IgD-negative memory B cell (primary cell): ENCODE results near the gene LYL1. TPM values are rescaled to one million over a fixed set of nuclear protein-coding genes. Genes with fewer than 3 reads are reported as not detected.

Experiments used
- H3K27ac Mint-ChIP-seq, 3 donors: one replicate each; pipeline ENCODE4 v1.8.0; 2020 to 2022; ENCODE audit warnings: mild to moderate bottlenecking in 3 of 3, mixed read lengths in 3 of 3, moderate library complexity in 1 of 3
- H3K27me3 Mint-ChIP-seq: one replicate; pipeline ENCODE4 v1.8.0; 2021; ENCODE audit warnings: mixed read lengths
- H3K36me3 Mint-ChIP-seq: one replicate; pipeline ENCODE4 v1.8.0; 2020; ENCODE audit warnings: mild to moderate bottlenecking, mixed read lengths
- H3K4me1 Mint-ChIP-seq, 3 donors: one replicate each; pipeline ENCODE4 v1.8.0; 2020 to 2022; ENCODE audit warnings: mixed read lengths in 3 of 3, mild to moderate bottlenecking in 1 of 3
- H3K4me3 Mint-ChIP-seq, 4 donors: one replicate each; pipeline ENCODE4 v1.8.0; 2020 to 2022; ENCODE audit warnings: mild to moderate bottlenecking in 4 of 4, mixed read lengths in 4 of 4, moderate library complexity in 3 of 4
- H3K9me3 Mint-ChIP-seq, 3 donors: one replicate each; pipeline ENCODE4 v1.8.0; 2020 to 2021; ENCODE audit warnings: mixed read lengths in 3 of 3, mild to moderate bottlenecking in 1 of 3
- polyA plus RNA-seq: library from polyadenylated mRNA; unstranded; fragments of 300-500 nt; fragmentation: Illumina TruSeq; gene quantifications from one replicate; pipeline ENCODE4 v1.2.3, GENCODE V29; 2021

The LYL1 gene
- polyA plus RNA-seq, 1 donor from 2014 or later: 90.1 TPM

- H3K4me3 Mint-ChIP-seq: peak overlapping the region; percentile 90 to 99 (median 94)
These were observed 7.3 kb downstream of the LYL1 start for GRCh38 chr19:13095393-13095784.

GRCh38 chr19:13094771-13095392, 7.8 kb downstream of the LYL1 start:
- H3K9me3 Mint-ChIP-seq: no peaks in the 10 kb centered on the region

More at GRCh38 chr19:13095393-13095784, 7.3 kb downstream of the LYL1 start:
- peaks cover 20 to 25% (median 23%) of the 10 kb centered on the region in 3 donors for H3K4me1 Mint-ChIP-seq
- peaks cover 5% of the 10 kb centered on the region for H3K27me3 Mint-ChIP-seq
- peaks cover 1% of the 10 kb centered on the region for H3K36me3 Mint-ChIP-seq
- H3K9me3 Mint-ChIP-seq: peaks cover 0 to 1% (median 0%) of the 10 kb centered on the region in 3 donors
- H3K27ac Mint-ChIP-seq: peak overlapping the region; percentile 16 to 96 (median 95)

GRCh38 chr19:13094106-13094504, 8.6 kb downstream of the LYL1 start:
- Mint-ChIP-seq H3K36me3 (peaks cover under 1% of the 10 kb centered on the region), H3K9me3 (no peaks in the 10 kb centered on the region), H3K4me1 (peaks cover 14 to 21% (median 18%) of the 10 kb centered on the region in 3 donors), H3K4me3 (peak overlapping the region; percentile 38 to 90 (median 74)), H3K27me3 (peaks cover 4% of the 10 kb centered on the region), H3K27ac (peak overlapping the region; percentile 51 to 95 (median 61))

More at GRCh38 chr19:13094771-13095392, 7.8 kb downstream of the LYL1 start:
- Mint-ChIP-seq H3K4me3 (peak overlapping the region; percentile 90 to 99 (median 94)), H3K27ac (peak overlapping the region; percentile 91 to 95 (median 93)), H3K4me1 (peaks cover 15 to 22% (median 18%) of the 10 kb centered on the region in 3 donors), H3K27me3 (peaks cover 4% of the 10 kb centered on the region), H3K36me3 (peaks cover 1% of the 10 kb centered on the region)

- Mint-ChIP-seq H3K27ac (peak overlapping the region; percentile 51 to 95 (median 61)), H3K36me3 (no peaks in the 10 kb centered on the region), H3K9me3 (no peaks in the 10 kb centered on the region), H3K4me1 (peaks cover 14 to 17% (median 17%) of the 10 kb centered on the region in 3 donors), H3K4me3 (peak overlapping the region; percentile 38 to 90 (median 74)), H3K27me3 (peaks cover 4% of the 10 kb centered on the region)
These were observed 9.1 kb downstream of the LYL1 start for GRCh38 chr19:13093407-13094105.

- peak overlapping the region in 1 of 3 donors; percentile 95 for H3K27ac Mint-ChIP-seq
- no peaks in the 10 kb centered on the region for H3K36me3 Mint-ChIP-seq
These were observed 9.9 kb downstream of the LYL1 start for GRCh38 chr19:13092606-13093235.

GRCh38 chr19:13092158-13092543, 10.5 kb downstream of the LYL1 start:
- H3K4me1 Mint-ChIP-seq: peaks cover 13 to 14% (median 14%) of the 10 kb centered on the region in 3 donors
- H3K27me3 Mint-ChIP-seq: peaks cover 4% of the 10 kb centered on the region
- H3K9me3 Mint-ChIP-seq: no peaks in the 10 kb centered on the region
- H3K36me3 Mint-ChIP-seq: no peaks in the 10 kb centered on the region
- no peak overlapping the region for H3K27ac Mint-ChIP-seq
- peak overlapping the region in 1 of 4 donors; percentile 23 for H3K4me3 Mint-ChIP-seq

More at GRCh38 chr19:13092606-13093235, 9.9 kb downstream of the LYL1 start:
- no peaks in the 10 kb centered on the region for H3K9me3 Mint-ChIP-seq
- H3K4me1 Mint-ChIP-seq: peaks cover 13 to 15% (median 14%) of the 10 kb centered on the region in 3 donors
- peaks cover 4% of the 10 kb centered on the region for H3K27me3 Mint-ChIP-seq
- no peak overlapping the region for H3K4me3 Mint-ChIP-seq

- peaks cover 10 to 12% (median 11%) of the 10 kb centered on the region in 3 donors for H3K4me1 Mint-ChIP-seq
- H3K27ac Mint-ChIP-seq: no peak overlapping the region
- H3K4me3 Mint-ChIP-seq: peak overlapping the region in 1 of 4 donors; percentile 23
- no peaks in the 10 kb centered on the region for H3K36me3 Mint-ChIP-seq
- peaks cover 2% of the 10 kb centered on the region for H3K27me3 Mint-ChIP-seq
- no peaks in the 10 kb centered on the region for H3K9me3 Mint-ChIP-seq
These were observed 11.1 kb downstream of the LYL1 start for GRCh38 chr19:13091400-13092157.

GRCh38 chr19:13090511-13091231, 12.0 kb downstream of the LYL1 start:
- Mint-ChIP-seq H3K36me3 (no peaks in the 10 kb centered on the region), H3K4me1 (peaks cover 9 to 12% (median 11%) of the 10 kb centered on the region in 3 donors), H3K27ac (no peak overlapping the region), H3K4me3 (no peak overlapping the region), H3K27me3 (no peaks in the 10 kb centered on the region), H3K9me3 (no peaks in the 10 kb centered on the region)

GRCh38 chr19:13089857-13090507, 12.7 kb downstream of the LYL1 start:
- Mint-ChIP-seq H3K36me3 (no peaks in the 10 kb centered on the region), H3K4me3 (no peak overlapping the region), H3K27me3 (no peaks in the 10 kb centered on the region), H3K27ac (no peak overlapping the region), H3K9me3 (no peaks in the 10 kb centered on the region), H3K4me1 (peaks cover 9 to 12% (median 11%) of the 10 kb centered on the region in 3 donors)

GRCh38 chr19:13089139-13089856, 13.4 kb downstream of the LYL1 start:
- no peaks in the 10 kb centered on the region for H3K9me3 Mint-ChIP-seq
- peaks cover 4 to 8% (median 4%) of the 10 kb centered on the region in 3 donors for H3K4me1 Mint-ChIP-seq
- H3K36me3 Mint-ChIP-seq: no peaks in the 10 kb centered on the region
- no peak overlapping the region for H3K27ac Mint-ChIP-seq
- H3K4me3 Mint-ChIP-seq: no peak overlapping the region
- no peaks in the 10 kb centered on the region for H3K27me3 Mint-ChIP-seq

GRCh38 chr19:13087795-13088537, 14.7 kb downstream of the LYL1 start:
- Mint-ChIP-seq H3K4me1 (peaks cover 0 to 4% (median 0%) of the 10 kb centered on the region in 3 donors), H3K27ac (no peak overlapping the region), H3K36me3 (no peaks in the 10 kb centered on the region), H3K4me3 (no peak overlapping the region), H3K27me3 (no peaks in the 10 kb centered on the region), H3K9me3 (no peaks in the 10 kb centered on the region)

GRCh38 chr19:13087295-13087694, 15.4 kb downstream of the LYL1 start:
- Mint-ChIP-seq H3K9me3 (no peaks in the 10 kb centered on the region), H3K27me3 (no peaks in the 10 kb centered on the region), H3K4me3 (no peak overlapping the region)

More at GRCh38 chr19:13087295-13087694, 15.4 kb downstream of the LYL1 start:
- H3K4me1 Mint-ChIP-seq: peaks cover 0 to 4% (median 0%) of the 10 kb centered on the region in 3 donors
- no peak overlapping the region for H3K27ac Mint-ChIP-seq
- no peaks in the 10 kb centered on the region for H3K36me3 Mint-ChIP-seq
